GM18867 (cell line): ENCODE results near the gene DYNC1H1.

Experiments used
- ATAC-seq: cut with Tn5 transposase; IDR thresholded peaks from one replicate; pipeline ENCODE4 v1.9.1; 2021; ENCODE audit warnings: mild to moderate bottlenecking, moderate library complexity; ENCODE audit not compliant: unreplicated experiment

DYNC1H1 gene

GRCh38 chr14:102086972-102087761, 122.8 kb downstream of the DYNC1H1 start, which contains the start of gene HSP90AA1:
Gene HSP90AA1, minus strand, starts transcription at chr14:102087044. Its CDS starts 666 bp downstream, at chr14:102086378.
- peak; percentile 78 for ATAC-seq

DNA sequence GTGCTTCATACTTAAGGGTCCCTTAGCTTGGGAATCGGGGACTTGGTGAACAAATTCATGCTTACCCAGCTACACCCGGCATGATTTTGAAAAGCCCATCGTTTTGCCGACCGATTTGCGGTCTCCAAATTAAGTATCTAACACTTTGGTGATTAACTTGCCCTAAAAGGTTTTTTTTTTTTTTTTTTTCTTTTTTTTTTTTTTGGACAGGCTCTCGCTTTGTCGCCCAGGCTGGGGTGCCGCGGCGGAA, 123.3 kb downstream of the DYNC1H1 start:
- ATAC-seq: no peak

DNA sequence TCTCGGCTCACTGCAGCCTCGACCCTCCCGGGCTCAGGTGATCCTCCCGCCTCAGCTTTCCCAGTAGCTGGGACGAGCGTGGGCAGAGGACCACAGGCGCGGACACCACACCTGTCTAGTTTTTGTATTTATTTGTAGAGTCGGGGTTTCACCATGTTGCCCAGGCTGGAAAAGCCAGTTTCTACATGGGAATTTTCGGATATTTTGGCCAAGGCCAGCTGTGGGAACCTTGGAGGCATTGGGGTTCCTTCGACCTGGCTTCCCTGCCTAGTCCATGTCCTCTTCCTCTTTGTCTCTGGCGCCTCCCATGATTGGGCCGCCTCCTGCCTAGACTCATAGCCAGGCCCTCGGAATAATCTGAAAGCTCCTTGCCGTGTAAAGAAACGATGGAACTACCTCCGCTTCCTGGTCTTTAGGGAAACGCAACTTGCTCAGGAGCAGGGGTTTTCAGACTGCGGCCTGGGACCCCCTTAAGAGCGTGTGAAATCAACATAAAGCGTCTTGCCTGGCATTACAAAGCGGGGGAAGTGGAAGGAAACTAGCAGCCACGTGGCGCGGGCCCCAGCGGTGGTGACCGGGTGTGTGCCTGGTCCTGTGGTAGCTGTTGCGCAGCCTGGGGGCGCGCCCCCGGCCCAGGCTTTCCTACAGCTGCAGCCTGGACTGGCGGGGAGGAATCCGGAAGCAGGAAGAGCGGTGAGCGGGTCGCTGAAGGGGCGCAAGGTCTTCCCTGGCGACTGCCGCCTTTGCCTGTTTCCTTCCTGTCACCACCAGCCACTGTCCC, 123.8 kb downstream of the DYNC1H1 start:
- ATAC-seq: no peak

DNA sequence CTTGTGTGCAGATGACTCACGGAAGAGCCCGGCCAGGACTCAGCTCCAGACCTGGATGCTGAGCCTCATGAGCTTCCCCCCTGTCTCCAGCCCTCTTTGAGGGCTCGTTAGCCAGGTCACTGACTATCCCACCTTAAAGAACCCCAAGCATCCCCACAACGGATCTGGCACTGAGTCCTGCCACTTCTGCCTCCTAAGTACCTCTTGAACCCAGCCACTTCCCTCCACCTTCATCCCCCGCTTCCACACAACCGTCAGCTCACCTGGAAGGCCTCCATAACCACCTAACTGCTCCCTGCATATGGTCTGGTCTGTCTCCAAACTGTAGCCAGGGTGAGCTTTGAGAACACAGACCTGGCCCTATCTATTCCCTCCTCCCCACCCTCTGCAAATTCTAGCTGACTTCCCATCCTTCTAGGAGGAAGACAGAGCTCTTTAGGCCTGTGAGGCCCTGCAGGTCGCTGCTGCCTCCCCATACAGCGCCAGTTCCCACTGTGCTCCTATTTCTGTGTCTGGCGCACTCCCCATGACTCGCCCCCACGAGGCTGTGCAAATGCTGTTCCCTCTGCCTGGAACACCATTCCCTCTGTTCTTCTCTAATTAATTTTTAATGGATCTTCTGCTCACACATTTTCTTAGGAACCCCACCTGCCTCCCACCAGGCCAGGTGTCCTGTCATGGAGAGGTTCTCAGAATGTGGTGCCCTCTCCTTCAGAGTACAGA, 125.4 kb downstream of the DYNC1H1 start:
- ATAC-seq: no peak

- ATAC-seq: no peak
Measured at GRCh38 chr14:102090713-102091112, 126.3 kb downstream of the DYNC1H1 start.

GRCh38 chr14:102092806-102093205, 128.4 kb downstream of the DYNC1H1 start:
- ATAC-seq: no peak

- ATAC-seq: no peak
Measured at GRCh38 chr14:102094101-102094500, 129.7 kb downstream of the DYNC1H1 start.

DNA sequence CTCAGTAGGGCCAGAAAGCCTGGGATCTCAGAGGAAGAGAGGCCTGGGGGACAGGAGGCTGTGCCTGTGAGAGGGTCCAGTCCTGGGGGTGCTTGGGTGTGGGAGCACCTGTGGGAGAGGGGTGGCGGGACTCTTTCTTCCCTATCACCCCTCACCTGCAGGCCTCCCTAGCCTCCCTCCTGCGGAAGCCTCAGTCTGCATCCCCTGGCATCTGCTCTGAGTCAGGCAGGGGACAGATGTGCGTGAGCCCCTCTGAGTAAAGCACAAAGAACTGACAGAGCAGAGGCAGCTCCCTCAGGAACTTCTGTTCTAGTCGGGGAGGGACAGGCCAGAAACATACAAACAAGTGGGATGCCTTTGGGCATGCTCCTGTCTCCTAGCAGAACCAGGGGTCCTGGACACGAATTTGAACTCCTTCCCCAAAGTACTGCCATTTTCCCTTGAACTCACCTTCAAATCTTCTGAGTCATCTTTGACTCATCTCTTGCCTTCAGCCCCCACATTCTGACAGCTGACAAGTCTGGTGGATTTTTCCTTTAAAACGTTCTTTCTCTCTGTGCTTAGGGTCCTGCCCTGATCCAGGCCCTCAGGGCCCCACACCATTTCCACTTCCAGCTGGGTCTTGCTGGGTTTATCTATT, 131.0 kb downstream of the DYNC1H1 start:
- ATAC-seq: no peak

GRCh38 chr14:102095871-102096568, 131.6 kb downstream of the DYNC1H1 start:
- no peak for ATAC-seq

GRCh38 chr14:102096569-102097188, 132.3 kb downstream of the DYNC1H1 start:
- ATAC-seq: no peak

DNA sequence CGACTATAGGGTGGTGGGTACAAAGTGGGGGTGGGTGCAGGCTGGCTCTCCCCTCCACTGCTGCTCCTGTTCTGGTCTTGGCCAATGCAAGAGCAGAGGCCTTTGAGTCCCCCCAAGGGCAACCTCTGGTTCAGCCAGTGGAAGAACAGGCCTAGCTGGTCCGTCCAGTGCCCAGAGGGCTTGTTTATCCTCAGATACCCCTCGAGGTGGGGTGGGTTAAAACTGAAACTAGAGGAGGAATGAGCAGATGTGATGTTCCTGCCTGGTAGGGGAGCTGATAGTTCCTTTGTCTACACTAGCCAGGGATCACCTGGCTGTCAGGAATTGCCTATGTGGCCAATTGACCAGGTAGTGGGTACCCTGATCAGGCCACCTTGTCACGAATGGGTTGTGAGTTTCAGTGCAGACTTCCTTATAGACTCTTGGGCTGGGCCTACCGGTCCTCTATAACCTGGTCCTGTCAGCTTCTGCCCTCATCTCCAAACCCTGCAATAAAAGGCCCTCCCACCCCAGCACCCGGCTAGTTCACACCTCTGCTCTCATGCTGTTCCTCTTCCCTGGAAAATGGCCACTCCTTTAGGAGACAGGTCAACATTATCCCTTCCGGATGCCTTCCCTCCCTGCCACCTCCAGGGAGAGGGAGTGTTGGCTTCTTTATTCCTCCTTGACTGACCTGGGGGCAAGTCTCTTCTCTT, 133.2 kb downstream of the DYNC1H1 start:
- ATAC-seq: no peak

- ATAC-seq: peak; percentile 64
Measured at GRCh38 chr14:102103062-102103695, 138.8 kb downstream of the DYNC1H1 start.

DNA sequence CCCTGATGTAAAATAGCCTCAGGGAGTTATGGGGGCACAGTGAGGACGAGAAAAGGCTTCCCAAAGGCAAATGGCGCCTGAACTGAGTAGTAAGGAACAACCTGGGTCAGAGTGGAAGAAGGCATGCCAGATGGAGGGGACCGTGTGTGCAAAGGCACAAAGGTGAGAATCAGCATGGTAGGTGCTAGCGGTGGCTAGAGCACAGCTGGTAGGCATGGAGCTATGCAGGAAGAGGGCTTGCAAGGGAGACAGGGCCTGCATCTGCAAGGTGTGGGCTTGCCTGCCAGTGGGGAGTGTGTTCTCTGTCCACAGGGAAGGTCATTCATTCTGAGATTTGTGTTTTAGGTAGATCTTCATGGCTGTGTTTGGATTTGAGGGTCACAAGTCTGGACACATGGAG, 141.0 kb downstream of the DYNC1H1 start:
- no peak for ATAC-seq
